A673 (cell line): ENCODE results near the gene SLC25A21. TPM values are rescaled to one million over a fixed set of nuclear protein-coding genes. Genes with fewer than 3 reads are reported as not detected.

ENCODE experiments used
- BruUV-seq: library from RNA; stranded (reverse); fragments of 400-500 nt; replicated peaks from 2 replicates; lab custom pipeline; 2021; lab: Mats Ljungman, UMichigan
- CTCF ChIA-PET: fragments of 300-600 bp; sonication (Branson Sonifier 250); formaldehyde crosslinking; loops from one replicate; lab custom pipeline; 2022; ENCODE audit warnings: antibody characterized with exemption; lab: Charles Lee
- POLR2A ChIA-PET: fragments of 300-600 bp; sonication (Branson Sonifier 250); formaldehyde crosslinking; loops from one replicate; lab custom pipeline; 2022; ENCODE audit warnings: antibody characterized with exemption; ENCODE audit not compliant: low non-redundant PET; lab: Charles Lee
- DNase-seq: peaks from one replicate; pipeline ENCODE4 v3.0.0-alpha.2; 2015; ENCODE audit warnings: low spot score
- H3K27ac ChIP-seq: fragments of 200-600 bp; sonication (generic); 2 replicates; pipeline ENCODE4 v1.5.1; 2016; ENCODE audit warnings: mixed run types, low read depth, mild to moderate bottlenecking, mixed read lengths, antibody characterized with exemption, low read length; ENCODE audit not compliant: poor library complexity, severe bottlenecking
- H3K27me3 ChIP-seq: fragments of 200-600 bp; sonication (generic); replicated peaks from 2 replicates; pipeline ENCODE4 v1.6.1; 2017; ENCODE audit warnings: mixed run types, low read depth, mild to moderate bottlenecking, mixed read lengths, antibody characterized with exemption, low read length; ENCODE audit not compliant: insufficient read depth, poor library complexity
- H3K36me3 ChIP-seq: fragments of 200-600 bp; sonication (generic); 2 replicates; pipeline ENCODE4 v1.6.1; 2016; ENCODE audit warnings: mixed run types, mild to moderate bottlenecking, mixed read lengths, antibody characterized with exemption, low read length; ENCODE audit not compliant: insufficient read depth, poor library complexity, severe bottlenecking
- H3K4me1 ChIP-seq: fragments of 200-600 bp; sonication (generic); 2 replicates; pipeline ENCODE4 v1.6.1; 2017; ENCODE audit warnings: mixed run types, mild to moderate bottlenecking, mixed read lengths, antibody characterized with exemption, low read length; ENCODE audit not compliant: insufficient read depth, poor library complexity, severe bottlenecking
- H3K4me3 ChIP-seq: fragments of 200-600 bp; sonication (generic); 2 replicates; pipeline ENCODE4 v1.5.1; 2016; ENCODE audit warnings: low read depth, mixed run types, mild to moderate bottlenecking, mixed read lengths, low read length; ENCODE audit not compliant: poor library complexity, severe bottlenecking
- H3K9me3 ChIP-seq: fragments of 200-600 bp; sonication (generic); 2 replicates; pipeline ENCODE4 v1.6.1; 2016; ENCODE audit warnings: mixed run types, low read depth, mild to moderate bottlenecking, mixed read lengths, antibody characterized with exemption, low read length; ENCODE audit not compliant: poor library complexity, severe bottlenecking
- EZH2 ChIP-seq: fragments of 200-600 bp; sonication (generic); IDR thresholded peaks from 2 replicates; pipeline ENCODE4 v1.6.1; 2017; ENCODE audit warnings: borderline replicate concordance, low read depth, mild to moderate bottlenecking, mixed read lengths, antibody characterized with exemption, low read length; ENCODE audit not compliant: poor library complexity, severe bottlenecking
- intact Hi-C: fragments of 100-400 bp; cut with micrococcal nuclease; formaldehyde crosslinking; loops from one replicate; pipeline ENCODE4 v1.10.0; 2022; ENCODE audit not compliant: unreplicated experiment
- total RNA-seq: library from RNA; stranded (reverse); gene quantifications from 2 replicates; pipeline ENCODE4 v1.2.3, GENCODE V29; 2021
- TF ChIP-seq, protein P1 (sequence below): fragments of 300-800, 200-600 bp; sonication (generic); conservative IDR thresholded peaks from 2 replicates; pipeline ENCODE4 v1.5.1; 2017; ENCODE audit warnings: low read depth, mild to moderate bottlenecking, antibody characterized with exemption, low read length, moderate library complexity, mixed read lengths

SLC25A21 gene
- total RNA-seq, 1 experiment from 2014 or later: 4.7 TPM

DNA sequence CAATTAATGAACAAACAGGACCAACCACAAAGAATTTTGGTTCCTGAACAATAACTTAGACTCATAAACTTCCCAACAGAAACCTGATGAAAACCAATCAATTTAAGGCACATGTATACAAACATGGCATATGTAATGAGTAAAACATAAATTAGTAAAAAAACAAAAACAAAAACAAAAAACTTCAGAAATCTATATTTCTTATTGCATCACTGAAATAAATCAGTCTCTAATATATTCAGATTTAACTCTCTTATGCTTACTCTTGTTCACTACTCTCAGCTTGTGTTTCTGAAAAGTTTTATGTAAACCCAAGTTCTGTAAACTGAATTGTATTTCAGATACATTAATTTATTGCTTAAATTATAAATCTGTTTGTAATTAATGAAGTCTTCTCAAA, 233.7 kb downstream of the SLC25A21 start:
- Histone ChIP-seq H3K36me3 (no peaks in the 10 kb centered on the region), H3K27me3 (no peaks in the 10 kb centered on the region), H3K4me3 (no peak overlapping the region), H3K9me3 (no peaks in the 10 kb centered on the region), H3K27ac (no peak overlapping the region), H3K4me1 (peaks cover 54% of the 10 kb centered on the region)
- BruUV-seq: no TSS peak
- ChIA-PET CTCF (no interaction called here), POLR2A (no interaction called here)
- no peak for DNase-seq
- intact Hi-C loops: no loop called here
- TF ChIP-seq, protein P1, sequence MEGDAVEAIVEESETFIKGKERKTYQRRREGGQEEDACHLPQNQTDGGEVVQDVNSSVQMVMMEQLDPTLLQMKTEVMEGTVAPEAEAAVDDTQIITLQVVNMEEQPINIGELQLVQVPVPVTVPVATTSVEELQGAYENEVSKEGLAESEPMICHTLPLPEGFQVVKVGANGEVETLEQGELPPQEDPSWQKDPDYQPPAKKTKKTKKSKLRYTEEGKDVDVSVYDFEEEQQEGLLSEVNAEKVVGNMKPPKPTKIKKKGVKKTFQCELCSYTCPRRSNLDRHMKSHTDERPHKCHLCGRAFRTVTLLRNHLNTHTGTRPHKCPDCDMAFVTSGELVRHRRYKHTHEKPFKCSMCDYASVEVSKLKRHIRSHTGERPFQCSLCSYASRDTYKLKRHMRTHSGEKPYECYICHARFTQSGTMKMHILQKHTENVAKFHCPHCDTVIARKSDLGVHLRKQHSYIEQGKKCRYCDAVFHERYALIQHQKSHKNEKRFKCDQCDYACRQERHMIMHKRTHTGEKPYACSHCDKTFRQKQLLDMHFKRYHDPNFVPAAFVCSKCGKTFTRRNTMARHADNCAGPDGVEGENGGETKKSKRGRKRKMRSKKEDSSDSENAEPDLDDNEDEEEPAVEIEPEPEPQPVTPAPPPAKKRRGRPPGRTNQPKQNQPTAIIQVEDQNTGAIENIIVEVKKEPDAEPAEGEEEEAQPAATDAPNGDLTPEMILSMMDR: no peak
- TF ChIP-seq EZH2: no peak

DNA sequence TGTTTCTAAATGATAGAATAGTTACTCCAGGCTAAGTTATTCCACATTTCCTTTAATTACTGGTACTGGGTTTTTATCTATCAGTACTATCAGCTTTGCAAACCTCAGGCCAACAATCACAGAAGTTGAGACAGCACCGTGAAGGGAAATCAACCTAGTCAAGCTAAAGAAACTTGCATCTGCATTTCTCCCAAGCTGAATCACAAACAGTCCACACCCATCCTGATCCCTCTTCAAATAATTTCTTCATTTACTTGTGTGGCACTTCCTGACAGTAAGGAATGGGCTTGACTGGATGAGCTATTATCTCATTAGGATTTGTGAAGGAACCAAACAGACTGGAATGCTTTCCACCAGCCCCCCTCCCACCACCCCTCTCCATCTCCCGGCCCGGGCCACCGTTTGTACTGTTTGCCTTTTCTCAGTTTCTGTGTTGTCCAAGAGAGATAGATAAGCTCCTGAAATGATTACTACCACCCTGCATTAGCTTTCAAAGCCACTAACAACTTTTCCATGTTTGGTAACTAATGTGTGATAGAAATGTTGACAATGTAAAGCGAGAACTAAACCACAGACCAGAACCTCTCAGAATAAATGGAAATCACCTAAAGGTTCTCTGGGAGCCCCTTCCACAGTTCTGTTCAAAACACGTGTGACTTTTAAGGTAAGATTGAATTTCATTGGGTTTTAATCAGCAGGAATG, 236.3 kb downstream of the SLC25A21 start:
- no peaks in the 10 kb centered on the region for H3K36me3 ChIP-seq
- H3K27me3 ChIP-seq: no peaks in the 10 kb centered on the region
- BruUV-seq: no TSS peak
- H3K9me3 ChIP-seq: no peaks in the 10 kb centered on the region
- no peak overlapping the region for H3K27ac ChIP-seq
- no peak overlapping the region for H3K4me3 ChIP-seq
- ChIA-PET POLR2A (no interaction called here), CTCF (interaction anchor here (0.6 to 0.7 kb wide), 2 partner anchors 350 to 414 kb away, joined by 3 to 14 read pairs; no protein-coding TSS in a partner anchor)
- no peak for TF ChIP-seq EZH2
- TF ChIP-seq, protein P1: no peak
- H3K4me1 ChIP-seq: peaks cover 52% of the 10 kb centered on the region
- no peak for DNase-seq
- intact Hi-C loops: no loop called here

DNA sequence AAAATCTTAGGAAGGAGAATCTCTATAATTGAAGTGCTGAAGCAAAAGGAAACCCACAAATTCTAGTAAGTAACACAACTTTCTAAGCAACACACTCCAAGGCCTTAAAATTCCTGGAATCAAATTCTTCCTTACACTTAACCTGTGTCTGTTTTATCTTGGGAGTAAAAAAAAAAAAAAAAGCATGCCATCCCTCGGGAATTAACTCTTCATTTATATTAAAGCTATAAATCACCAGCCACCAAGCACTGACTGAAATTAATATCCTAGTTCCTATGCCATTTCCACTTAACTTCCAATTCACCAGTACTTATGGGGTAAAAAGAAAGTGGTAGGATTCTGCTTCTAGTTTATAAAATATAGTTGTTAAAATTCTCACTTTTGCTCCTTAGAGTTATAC, 238.1 kb downstream of the SLC25A21 start:
- ChIA-PET POLR2A (no interaction called here), CTCF (no interaction called here)
- Histone ChIP-seq H3K27ac (no peak overlapping the region), H3K27me3 (no peaks in the 10 kb centered on the region), H3K4me1 (peaks cover 38% of the 10 kb centered on the region), H3K4me3 (no peak overlapping the region), H3K9me3 (no peaks in the 10 kb centered on the region), H3K36me3 (no peaks in the 10 kb centered on the region)
- TF ChIP-seq EZH2: no peak
- TF ChIP-seq, protein P1: no peak
- DNase-seq: no peak
- BruUV-seq: no TSS peak
- intact Hi-C loops: loop anchor here (5.0 kb wide), 1 partner anchor 183 kb away; no protein-coding TSS in a partner anchor
